OCI-M2 (cell line): ENCODE results near the gene HIBADH.
"Not testable (repeated sequence)": the region's sequence is repeated elsewhere in the genome, so short reads cannot be mapped to it uniquely, and the experiment has no call there.

Source experiments
- DNase-seq: peaks from one replicate; lab custom pipeline; 2025; ENCODE audit not compliant: unreplicated experiment; lab: John Stamatoyannopoulos, UW

HIBADH gene

GRCh38 chr7:27680610-27681009, 17.9 kb upstream of the HIBADH start:
- no peak for DNase-seq

- no peak for DNase-seq
These were observed 16.1 kb upstream of the HIBADH start for GRCh38 chr7:27678617-27679260.

GRCh38 chr7:27677912-27678612, 15.4 kb upstream of the HIBADH start:
- DNase-seq: no peak

GRCh38 chr7:27674126-27674525, 11.4 kb upstream of the HIBADH start:
- not testable (repeated sequence) for DNase-seq

- DNase-seq: no peak
These were observed 9.0 kb upstream of the HIBADH start for GRCh38 chr7:27671675-27672074.

- DNase-seq: no peak
These were observed 8.0 kb upstream of the HIBADH start for GRCh38 chr7:27670676-27671075.

- no peak for DNase-seq
These were observed 7.5 kb upstream of the HIBADH start for GRCh38 chr7:27670177-27670576.

- DNase-seq: no peak
These were observed 2.8 kb upstream of the HIBADH start for GRCh38 chr7:27665531-27665930.

GRCh38 chr7:27663989-27664331, 1.3 kb upstream of the HIBADH start:
- DNase-seq: no peak

GRCh38 chr7:27661811-27662489, 733 bp downstream of the HIBADH start:
- no peak for DNase-seq

GRCh38 chr7:27656724-27657123, 6.0 kb downstream of the HIBADH start:
- no peak for DNase-seq

- DNase-seq: no peak
These were observed 7.5 kb downstream of the HIBADH start for GRCh38 chr7:27655184-27655583.

- no peak for DNase-seq
These were observed 10.2 kb downstream of the HIBADH start for GRCh38 chr7:27652518-27652917.

- no peak for DNase-seq
These were observed 11.0 kb downstream of the HIBADH start for GRCh38 chr7:27651702-27652101.

- DNase-seq: no peak
These were observed 12.4 kb downstream of the HIBADH start for GRCh38 chr7:27650283-27650682.

GRCh38 chr7:27647489-27647888, 15.2 kb downstream of the HIBADH start:
- no peak for DNase-seq

- no peak for DNase-seq
These were observed 15.6 kb downstream of the HIBADH start for GRCh38 chr7:27647046-27647445.

- DNase-seq: no peak
These were observed 20.4 kb downstream of the HIBADH start for GRCh38 chr7:27642271-27642670.

GRCh38 chr7:27641581-27642230, 21.0 kb downstream of the HIBADH start:
- DNase-seq: no peak

GRCh38 chr7:27640884-27641574, 21.7 kb downstream of the HIBADH start:
- no peak for DNase-seq

GRCh38 chr7:27639851-27640250, 22.8 kb downstream of the HIBADH start:
- DNase-seq: no peak
